HCT116 (cell line): ENCODE measurements around the gene CGB5. TPM values are rescaled to one million over a fixed set of nuclear protein-coding genes. Genes with fewer than 3 reads are reported as not detected.
A peak's percentile ranks its signal among the peaks of the same experiment; 100 is the strongest.
"Not testable (repeated sequence)": the region's sequence is repeated elsewhere in the genome, so short reads cannot be mapped to it uniquely, and the experiment has no call there.

Experiments
- ATAC-seq: fragments of 200-7000 bp; cut with Tn5 transposase; 2 replicates; pipeline ENCODE4 v1.9.1; 2020; ENCODE audit warnings: mild to moderate bottlenecking, moderate library complexity
- BruUV-seq: library from RNA; stranded (reverse); fragments of 400-500 nt; replicated peaks from 2 replicates; lab custom pipeline; 2021; lab: Mats Ljungman, UMichigan
- CTCF ChIA-PET: fragments of 300-600 bp; sonication (Branson Sonifier 250); formaldehyde crosslinking; loops from one replicate; lab custom pipeline; 2021; ENCODE audit warnings: antibody characterized with exemption; lab: Charles Lee
- POLR2A ChIA-PET: fragments of 300-600, 350-600 bp; sonication (Branson Sonifier 250); formaldehyde crosslinking; loops from one replicate; lab custom pipeline; 2021; ENCODE audit warnings: antibody characterized with exemption; lab: Charles Lee
- RAD21 ChIA-PET, 2 experiments: fragments of 300-600 bp; sonication (Branson Sonifier 250); formaldehyde crosslinking; loops; one replicate each; lab custom pipeline; 2023; ENCODE audit warnings: low total read pairs in 2 of 2; ENCODE audit not compliant: uncharacterized antibody in 2 of 2, unreplicated experiment in 2 of 2, low non-redundant PET in 1 of 2; lab: Charles Lee
- DNase-seq: peaks from one replicate; pipeline ENCODE4 v3.0.0-alpha.2; 2010; ENCODE audit warnings: low read depth, low spot score
- H2AFZ ChIP-seq: fragments of 200-600 bp; shearing (Covaris generic), sonication (generic); 2 replicates; pipeline ENCODE4 v1.6.1; 2017; ENCODE audit warnings: low read depth, mixed run types, mixed read lengths, antibody characterized with exemption, low read length; ENCODE audit not compliant: poor library complexity, severe bottlenecking
- H3K27ac ChIP-seq: 2 replicates; pipeline ENCODE4 v1.5.1; 2012; ENCODE audit warnings: low read depth, low read length
- H3K27me3 ChIP-seq: fragments of 200-600 bp; sonication (generic); 2 replicates; pipeline ENCODE4 v1.6.1; 2016; ENCODE audit warnings: mixed run types, low read length, mixed read lengths; ENCODE audit not compliant: insufficient read depth
- H3K36me3 ChIP-seq, 2 experiments: fragments of 200-500 bp in 1 of 2; fragments of 200-600 bp in 1 of 2; sonication (Bioruptor generic) in 1 of 2; sonication (generic) in 1 of 2; 2 replicates each; pipeline versions ENCODE4 v1.5.1 to v1.6.1; 2014 to 2016; ENCODE audit warnings: low read length in 2 of 2, inconsistent platforms in 1 of 2, mixed read lengths in 1 of 2, mixed run types in 1 of 2; ENCODE audit not compliant: insufficient read depth in 2 of 2, control insufficient read depth in 1 of 2
- H3K4me1 ChIP-seq, 2 experiments: fragments of 200-600 bp in 1 of 2; sonication (generic) in 1 of 2; 2 replicates each; pipeline versions ENCODE4 v1.5.1 to v1.6.1; 2012 to 2017; ENCODE audit warnings: low read length in 2 of 2, inconsistent platforms in 1 of 2, mild to moderate bottlenecking in 1 of 2, mixed read lengths in 1 of 2, mixed run types in 1 of 2, moderate library complexity in 1 of 2; ENCODE audit not compliant: insufficient read depth in 2 of 2, control insufficient read depth in 1 of 2
- H3K4me2 ChIP-seq: fragments of 200-600 bp; sonication (generic); 2 replicates; pipeline ENCODE4 v1.6.1; 2017; ENCODE audit warnings: mixed run types, low read length, mixed read lengths
- H3K4me3 ChIP-seq, 2 experiments: fragments of 200-600 bp in 1 of 2; sonication (generic) in 1 of 2; replicated peaks in 1 of 2; 2 replicates each; pipeline ENCODE4 v1.5.1; 2011 to 2016; ENCODE audit warnings: low read length in 2 of 2, control low read depth in 1 of 2, low read depth in 1 of 2, mild to moderate bottlenecking in 1 of 2, mixed read lengths in 1 of 2, mixed run types in 1 of 2
- H3K79me2 ChIP-seq: fragments of 200-600 bp; sonication (generic); 2 replicates; pipeline ENCODE4 v1.6.1; 2017; ENCODE audit warnings: mild to moderate bottlenecking, mixed run types, low read length, moderate library complexity, mixed read lengths; ENCODE audit not compliant: insufficient read depth
- H3K9ac ChIP-seq: fragments of 200-600 bp; sonication (generic); 2 replicates; pipeline ENCODE4 v1.6.1; 2016; ENCODE audit warnings: low read length, mixed read lengths
- H3K9me2 ChIP-seq: fragments of 200-600 bp; sonication (generic), shearing (Covaris generic); 2 replicates; pipeline ENCODE4 v1.6.1; 2017; ENCODE audit warnings: mixed run types, mild to moderate bottlenecking, moderate library complexity; ENCODE audit not compliant: insufficient read depth
- H3K9me3 ChIP-seq, 2 experiments: fragments of 200-500 bp in 1 of 2; fragments of 200-600 bp in 1 of 2; sonication (Bioruptor generic) in 1 of 2; sonication (generic) in 1 of 2; 2 replicates each; pipeline ENCODE4 v1.6.1; 2014 to 2017; ENCODE audit warnings: low read length in 2 of 2, mixed read lengths in 2 of 2, inconsistent platforms in 1 of 2, low read depth in 1 of 2, mild to moderate bottlenecking in 1 of 2, mixed run types in 1 of 2, moderate library complexity in 1 of 2; ENCODE audit not compliant: control insufficient read depth in 1 of 2, insufficient read depth in 1 of 2
- H4K20me1 ChIP-seq: fragments of 200-600 bp; sonication (generic), shearing (Covaris generic); 2 replicates; pipeline ENCODE4 v1.6.1; 2017; ENCODE audit warnings: mixed run types, mild to moderate bottlenecking, moderate library complexity; ENCODE audit not compliant: insufficient read depth
- CEBPB ChIP-seq: IDR thresholded peaks from 2 replicates; pipeline ENCODE4 v1.6.1; 2012; ENCODE audit warnings: low read depth
- EZH2 ChIP-seq: fragments of 200-600 bp; sonication (generic); IDR thresholded peaks from 2 replicates; pipeline ENCODE4 v1.6.1; 2017; ENCODE audit warnings: antibody characterized with exemption, mixed run types
- POLR2AphosphoS5 ChIP-seq: IDR thresholded peaks from 2 replicates; pipeline ENCODE4 v1.6.1; 2011; ENCODE audit warnings: mild to moderate bottlenecking, low read depth, low read length, moderate library complexity
- RAD21 ChIP-seq: IDR thresholded peaks from 2 replicates; pipeline ENCODE4 v1.6.1; 2012; ENCODE audit warnings: low read depth, mild to moderate bottlenecking
- TCF7L2 ChIP-seq: IDR thresholded peaks from 2 replicates; pipeline ENCODE4 v1.7.0; 2011; ENCODE audit warnings: borderline replicate concordance, inconsistent platforms; ENCODE audit not compliant: insufficient read depth, insufficient read length; ENCODE audit errors: extremely low read depth
- intact Hi-C: fragments of 100-400 bp; cut with micrococcal nuclease; formaldehyde crosslinking; loops from 2 replicates; pipeline ENCODE4 v1.10.0; 2022
- total RNA-seq: library from RNA; stranded (reverse); gene quantifications from one replicate; pipeline ENCODE4 v1.2.1, GENCODE V29; 2021; ENCODE audit not compliant: unreplicated experiment
- TF ChIP-seq, protein P1 (sequence below), 3 experiments: fragments of 200-600 bp in 1 of 3; sonication (generic) in 1 of 3; IDR thresholded peaks in 2 of 3; conservative IDR thresholded peaks in 1 of 3; 2 replicates each; pipeline ENCODE4 v1.5.1; 2012 to 2017; ENCODE audit warnings: low read depth in 2 of 3, low read length in 2 of 3, antibody characterized with exemption in 1 of 3, borderline replicate concordance in 1 of 3, control low read depth in 1 of 3, mild to moderate bottlenecking in 1 of 3, mixed read lengths in 1 of 3, mixed run types in 1 of 3, moderate library complexity in 1 of 3; ENCODE audit not compliant: insufficient read depth in 1 of 3
- TF ChIP-seq, protein P2 (sequence below): IDR thresholded peaks from 2 replicates; pipeline ENCODE4 v1.6.1; 2011; ENCODE audit warnings: mild to moderate bottlenecking, low read length, moderate library complexity; ENCODE audit not compliant: insufficient replicate concordance; ENCODE audit errors: extremely low read depth

Gene CGB5
- total RNA-seq, 1 experiment from 2014 or later: not detected

DNA sequence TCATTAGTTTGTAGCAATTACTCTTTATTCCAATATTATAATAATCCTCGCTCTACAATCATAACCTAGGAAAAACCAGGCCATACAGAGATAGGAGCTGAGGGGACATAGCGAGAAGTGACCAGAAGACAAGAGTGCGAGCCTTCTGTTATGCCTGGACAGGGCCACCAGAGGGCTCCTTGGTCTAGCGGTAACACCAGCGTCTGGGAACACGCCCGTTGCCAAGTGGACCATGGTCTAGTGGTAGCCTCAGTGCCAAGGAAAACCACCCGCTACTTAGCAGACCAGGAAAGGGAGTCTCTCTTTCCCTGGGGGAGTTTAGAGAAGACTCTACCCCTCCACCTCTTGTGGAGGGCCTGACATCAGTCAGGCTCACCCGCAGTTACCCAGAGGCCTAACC, 31.2 kb downstream of the CGB5 start:
- H3K4me2 ChIP-seq, DNase-seq, H3K9ac ChIP-seq, BruUV-seq, H4K20me1 ChIP-seq, H3K9me3 ChIP-seq, H3K27me3 ChIP-seq, H3K9me2 ChIP-seq, POLR2A ChIA-PET, H3K79me2 ChIP-seq, H3K27ac ChIP-seq, H2AFZ ChIP-seq, H3K4me3 ChIP-seq, H3K36me3 ChIP-seq: not testable (repeated sequence)
- ChIA-PET CTCF (interaction anchor here (1.2 to 2.6 kb wide), 8 partner anchors 10 to 279 kb away, joined by 3 to 18 read pairs (median 8); partner anchors contain the start of genes CGB7 and NTF4), RAD21 (interaction anchor here in 1 of 2 experiments (0.6 to 1.4 kb wide), 2 partner anchors 124 to 133 kb away, joined by 3 read pairs; no protein-coding TSS in a partner anchor)
- peak; percentile 54; the same call in 1 of the 2 replicates for ATAC-seq
- peaks cover 10 to 11% of the 10 kb centered on the region in 2 experiments for H3K4me1 ChIP-seq
- intact Hi-C loops: loop anchor here (1.0 to 2.0 kb wide), 3 partner anchors 124 to 286 kb away; no protein-coding TSS in a partner anchor
- peak; percentile 75 for TF ChIP-seq RAD21
- TF ChIP-seq, protein P1, sequence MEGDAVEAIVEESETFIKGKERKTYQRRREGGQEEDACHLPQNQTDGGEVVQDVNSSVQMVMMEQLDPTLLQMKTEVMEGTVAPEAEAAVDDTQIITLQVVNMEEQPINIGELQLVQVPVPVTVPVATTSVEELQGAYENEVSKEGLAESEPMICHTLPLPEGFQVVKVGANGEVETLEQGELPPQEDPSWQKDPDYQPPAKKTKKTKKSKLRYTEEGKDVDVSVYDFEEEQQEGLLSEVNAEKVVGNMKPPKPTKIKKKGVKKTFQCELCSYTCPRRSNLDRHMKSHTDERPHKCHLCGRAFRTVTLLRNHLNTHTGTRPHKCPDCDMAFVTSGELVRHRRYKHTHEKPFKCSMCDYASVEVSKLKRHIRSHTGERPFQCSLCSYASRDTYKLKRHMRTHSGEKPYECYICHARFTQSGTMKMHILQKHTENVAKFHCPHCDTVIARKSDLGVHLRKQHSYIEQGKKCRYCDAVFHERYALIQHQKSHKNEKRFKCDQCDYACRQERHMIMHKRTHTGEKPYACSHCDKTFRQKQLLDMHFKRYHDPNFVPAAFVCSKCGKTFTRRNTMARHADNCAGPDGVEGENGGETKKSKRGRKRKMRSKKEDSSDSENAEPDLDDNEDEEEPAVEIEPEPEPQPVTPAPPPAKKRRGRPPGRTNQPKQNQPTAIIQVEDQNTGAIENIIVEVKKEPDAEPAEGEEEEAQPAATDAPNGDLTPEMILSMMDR (IDR thresholded peaks at IDR 0.05 in 2 of 3, conservative IDR thresholded peaks at IDR 0.05 in 1 of 3; ENCODE audit: borderline replicate concordance in 1 of 3, insufficient read depth in 1 of 3, low read depth in 2 of 3, low read length in 2 of 3): peak; percentile 48 to 70 (median 65)

DNA sequence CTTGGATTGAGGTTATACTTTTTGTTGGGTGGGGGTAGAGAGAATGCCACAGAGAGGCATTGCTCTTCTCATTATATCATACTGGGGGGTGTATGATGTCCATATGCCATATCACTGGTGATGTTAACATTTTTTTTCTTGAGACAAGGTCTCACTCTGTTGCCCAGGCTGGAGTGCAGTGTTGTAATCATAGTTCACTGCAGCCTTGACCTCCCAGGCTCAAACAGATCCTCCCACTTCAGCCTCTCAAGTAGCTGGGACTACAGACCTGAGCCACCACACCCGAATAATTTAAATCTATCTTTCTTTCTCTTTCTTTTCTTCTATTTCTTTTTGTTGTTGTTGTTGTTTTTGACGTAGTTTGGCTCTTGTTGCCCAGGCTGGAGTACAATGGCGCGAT, 36.7 kb downstream of the CGB5 start:
- DNase-seq: no peak
- Histone ChIP-seq H2AFZ (no peak overlapping the region), H3K4me3 (no peak overlapping the region), H4K20me1 (no peaks in the 10 kb centered on the region), H3K27ac (no peak overlapping the region), H3K4me2 (no peak overlapping the region), H3K27me3 (no peaks in the 10 kb centered on the region), H3K9ac (no peak overlapping the region), H3K9me3 (no peaks in the 10 kb centered on the region), H3K79me2 (peaks cover 2% of the 10 kb centered on the region), H3K4me1 (peaks cover 0 to 9% of the 10 kb centered on the region in 2 experiments; a peak in 2 of 4 replicates), H3K9me2 (no peaks in the 10 kb centered on the region), H3K36me3 (no peaks in the 10 kb centered on the region)
- BruUV-seq: no TSS peak
- ChIA-PET POLR2A (no interaction called here), RAD21 (no interaction called here), CTCF (no interaction called here)
- ATAC-seq: no peak
- intact Hi-C loops: no loop called here
- no peak for TF ChIP-seq TCF7L2
- no peak for TF ChIP-seq POLR2AphosphoS5
- TF ChIP-seq EZH2: no peak
- TF ChIP-seq CEBPB: no peak
- TF ChIP-seq, protein P2, sequence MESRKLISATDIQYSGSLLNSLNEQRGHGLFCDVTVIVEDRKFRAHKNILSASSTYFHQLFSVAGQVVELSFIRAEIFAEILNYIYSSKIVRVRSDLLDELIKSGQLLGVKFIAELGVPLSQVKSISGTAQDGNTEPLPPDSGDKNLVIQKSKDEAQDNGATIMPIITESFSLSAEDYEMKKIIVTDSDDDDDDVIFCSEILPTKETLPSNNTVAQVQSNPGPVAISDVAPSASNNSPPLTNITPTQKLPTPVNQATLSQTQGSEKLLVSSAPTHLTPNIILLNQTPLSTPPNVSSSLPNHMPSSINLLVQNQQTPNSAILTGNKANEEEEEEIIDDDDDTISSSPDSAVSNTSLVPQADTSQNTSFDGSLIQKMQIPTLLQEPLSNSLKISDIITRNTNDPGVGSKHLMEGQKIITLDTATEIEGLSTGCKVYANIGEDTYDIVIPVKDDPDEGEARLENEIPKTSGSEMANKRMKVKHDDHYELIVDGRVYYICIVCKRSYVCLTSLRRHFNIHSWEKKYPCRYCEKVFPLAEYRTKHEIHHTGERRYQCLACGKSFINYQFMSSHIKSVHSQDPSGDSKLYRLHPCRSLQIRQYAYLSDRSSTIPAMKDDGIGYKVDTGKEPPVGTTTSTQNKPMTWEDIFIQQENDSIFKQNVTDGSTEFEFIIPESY: no peak
- TF ChIP-seq RAD21: no peak
